ENCODE measurements around the gene FN3K.
"Not testable (repeated sequence)": the region's sequence is repeated elsewhere in the genome, so short reads cannot be mapped to it uniquely, and the experiment has no call there.

GRCh38 chr17:82744736-82745135 lies 9.3 kb downstream of the FN3K start:
- TF ChIP-seq CTCF (IDR thresholded peaks at IDR 0.05); REST (IDR thresholded peaks at IDR 0.05); CHD2 (IDR thresholded peaks at IDR 0.05; ENCODE audit: low read length, partially characterized antibody); NPAS2 (CRISPR knock-in tag; IDR thresholded peaks at IDR 0.05; ENCODE audit: borderline replicate concordance); KDM5A (IDR thresholded peaks at IDR 0.05); RAD21 (conservative IDR thresholded peaks at IDR 0.05 in 1 of 2, IDR thresholded peaks at IDR 0.05 in 1 of 2); HMGXB4 (CRISPR knock-in tag; IDR thresholded peaks at IDR 0.05; ENCODE audit: borderline replicate concordance); EHMT2 (IDR thresholded peaks at IDR 0.05; ENCODE audit: low read depth); JUN (IDR thresholded peaks at IDR 0.05); USF2 (IDR thresholded peaks at IDR 0.05); MAFK (IDR thresholded peaks at IDR 0.05; ENCODE audit: partially characterized antibody); ZC3H11A (IDR thresholded peaks at IDR 0.05); SMC3 (IDR thresholded peaks at IDR 0.05); PBX3 (IDR thresholded peaks at IDR 0.05): not testable (repeated sequence)
